ENCODE data around the gene USP24. TPM values are rescaled to one million over a fixed set of nuclear protein-coding genes. Genes with fewer than 3 reads are reported as not detected.

The USP24 gene
- total RNA-seq, 1 experiment from 2014 or later: 40.9 TPM

DNA sequence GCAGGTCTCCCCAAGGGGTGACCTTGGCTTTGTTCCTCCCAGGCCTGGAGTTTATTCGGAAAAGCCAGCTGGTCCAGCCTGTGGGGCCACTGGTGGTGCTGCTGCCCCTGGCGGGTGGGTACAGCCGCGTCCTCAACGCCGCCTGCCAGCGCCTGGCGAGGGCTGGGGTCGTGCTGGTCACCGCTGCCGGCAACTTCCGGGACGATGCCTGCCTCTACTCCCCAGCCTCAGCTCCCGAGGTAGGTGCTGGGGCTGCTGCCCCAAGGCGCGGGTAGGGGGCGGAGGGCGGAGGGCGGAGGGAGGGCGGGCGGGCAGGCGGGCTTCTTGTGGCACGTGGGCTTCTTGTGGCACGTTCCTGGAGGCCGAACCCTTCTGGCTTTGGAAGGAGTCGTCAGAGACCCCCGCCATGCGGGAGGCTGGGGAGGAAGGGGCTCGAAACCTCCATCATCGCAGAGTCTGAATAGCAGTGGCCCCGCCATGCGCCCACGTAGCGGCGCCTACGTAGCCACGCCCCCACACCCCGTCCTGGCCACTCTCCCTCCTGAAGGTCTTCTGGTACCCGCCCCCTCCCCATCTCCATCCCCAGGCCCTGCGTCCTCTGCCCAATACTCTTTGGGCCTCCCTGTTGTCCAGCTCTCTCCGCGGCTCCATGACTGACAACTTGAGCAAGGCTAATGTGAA lies 159.1 kb downstream of the USP24 start:
- Mint-ChIP-seq H3K36me3 (peaks cover 44% of the 10 kb centered on the region), H3K9me3 (no peaks in the 10 kb centered on the region), H3K27ac (no peak overlapping the region), H3K4me1 (no peaks in the 10 kb centered on the region), H3K27me3 (ENCODE audit: low read depth) (no peaks in the 10 kb centered on the region), H3K4me3 (no peak overlapping the region)
- no peak for ATAC-seq
- TF ChIP-seq GABPB1 (CRISPR knock-in tag; IDR thresholded peaks at IDR 0.05) (no peak), IRF2 (CRISPR knock-in tag; IDR thresholded peaks at IDR 0.05; ENCODE audit: borderline replicate concordance, low read depth) (no peak), ETV6 (CRISPR knock-in tag; IDR thresholded peaks at IDR 0.05) (no peak), NR2C2 (CRISPR knock-in tag; IDR thresholded peaks at IDR 0.05) (no peak)
- TF ChIP-seq, protein P1, sequence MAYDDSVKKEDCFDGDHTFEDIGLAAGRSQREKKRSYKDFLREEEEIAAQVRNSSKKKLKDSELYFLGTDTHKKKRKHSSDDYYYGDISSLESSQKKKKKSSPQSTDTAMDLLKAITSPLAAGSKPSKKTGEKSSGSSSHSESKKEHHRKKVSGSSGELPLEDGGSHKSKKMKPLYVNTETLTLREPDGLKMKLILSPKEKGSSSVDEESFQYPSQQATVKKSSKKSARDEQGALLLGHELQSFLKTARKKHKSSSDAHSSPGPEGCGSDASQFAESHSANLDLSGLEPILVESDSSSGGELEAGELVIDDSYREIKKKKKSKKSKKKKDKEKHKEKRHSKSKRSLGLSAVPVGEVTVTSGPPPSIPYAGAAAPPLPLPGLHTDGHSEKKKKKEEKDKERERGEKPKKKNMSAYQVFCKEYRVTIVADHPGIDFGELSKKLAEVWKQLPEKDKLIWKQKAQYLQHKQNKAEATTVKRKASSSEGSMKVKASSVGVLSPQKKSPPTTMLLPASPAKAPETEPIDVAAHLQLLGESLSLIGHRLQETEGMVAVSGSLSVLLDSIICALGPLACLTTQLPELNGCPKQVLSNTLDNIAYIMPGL (CRISPR knock-in tag; IDR thresholded peaks at IDR 0.05): no peak
- TF ChIP-seq, protein P2, sequence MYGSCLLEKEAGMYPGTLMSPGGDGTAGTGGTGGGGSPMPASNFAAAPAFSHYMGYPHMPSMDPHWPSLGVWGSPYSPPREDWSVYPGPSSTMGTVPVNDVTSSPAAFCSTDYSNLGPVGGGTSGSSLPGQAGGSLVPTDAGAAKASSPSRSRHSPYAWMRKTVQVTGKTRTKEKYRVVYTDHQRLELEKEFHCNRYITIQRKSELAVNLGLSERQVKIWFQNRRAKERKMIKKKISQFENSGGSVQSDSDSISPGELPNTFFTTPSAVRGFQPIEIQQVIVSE (CRISPR knock-in tag; IDR thresholded peaks at IDR 0.05; ENCODE audit: borderline replicate concordance): no peak
- no peak for DNase-seq (ENCODE audit: low spot score)
- CTCF ChIA-PET: no interaction called here
- POLR2A ChIA-PET: no interaction called here

GRCh38 chr1:55055084-55055882 lies 159.9 kb downstream of the USP24 start:
- POLR2A ChIA-PET: no interaction called here
- no peaks in the 10 kb centered on the region for H3K9me3 Mint-ChIP-seq
- H3K4me1 Mint-ChIP-seq: no peaks in the 10 kb centered on the region
- H3K4me3 Mint-ChIP-seq: no peak overlapping the region
- no peaks in the 10 kb centered on the region for H3K27me3 Mint-ChIP-seq (ENCODE audit: low read depth)
- DNase-seq (ENCODE audit: low spot score) (no peak), ATAC-seq (no peak)
- CTCF ChIA-PET: interaction anchor here (1.2 to 2.7 kb wide), 3 partner anchors 33 to 283 kb away, joined by 3 to 10 read pairs (median 5); no protein-coding TSS in a partner anchor
- peaks cover 40% of the 10 kb centered on the region for H3K36me3 Mint-ChIP-seq
- no peak overlapping the region for H3K27ac Mint-ChIP-seq
- TF ChIP-seq ZNF671 (CRISPR knock-in tag; IDR thresholded peaks at IDR 0.05) (no peak), ATF3 (CRISPR knock-in tag; conservative IDR thresholded peaks at IDR 0.05) (no peak), ZNF263 (CRISPR knock-in tag; IDR thresholded peaks at IDR 0.05; ENCODE audit: low read depth) (no peak), ZNF219 (CRISPR knock-in tag; IDR thresholded peaks at IDR 0.05; ENCODE audit: borderline replicate concordance) (no peak), ELF4 (CRISPR knock-in tag; IDR thresholded peaks at IDR 0.05; ENCODE audit: low read depth) (no peak), EMX1 (CRISPR knock-in tag; IDR thresholded peaks at IDR 0.05) (no peak), ZNF512 (CRISPR knock-in tag; IDR thresholded peaks at IDR 0.05; ENCODE audit: borderline replicate concordance) (no peak), TCF7 (CRISPR knock-in tag; IDR thresholded peaks at IDR 0.05; ENCODE audit: low read depth) (no peak), JAZF1 (CRISPR knock-in tag; IDR thresholded peaks at IDR 0.05) (no peak), RELA (CRISPR knock-in tag; IDR thresholded peaks at IDR 0.05; ENCODE audit: borderline replicate concordance) (no peak), TEAD1 (CRISPR knock-in tag; IDR thresholded peaks at IDR 0.05) (no peak), CREB1 (CRISPR knock-in tag; IDR thresholded peaks at IDR 0.05) (no peak), E2F5 (CRISPR knock-in tag; IDR thresholded peaks at IDR 0.05) (no peak)
- TF ChIP-seq, protein P3, sequence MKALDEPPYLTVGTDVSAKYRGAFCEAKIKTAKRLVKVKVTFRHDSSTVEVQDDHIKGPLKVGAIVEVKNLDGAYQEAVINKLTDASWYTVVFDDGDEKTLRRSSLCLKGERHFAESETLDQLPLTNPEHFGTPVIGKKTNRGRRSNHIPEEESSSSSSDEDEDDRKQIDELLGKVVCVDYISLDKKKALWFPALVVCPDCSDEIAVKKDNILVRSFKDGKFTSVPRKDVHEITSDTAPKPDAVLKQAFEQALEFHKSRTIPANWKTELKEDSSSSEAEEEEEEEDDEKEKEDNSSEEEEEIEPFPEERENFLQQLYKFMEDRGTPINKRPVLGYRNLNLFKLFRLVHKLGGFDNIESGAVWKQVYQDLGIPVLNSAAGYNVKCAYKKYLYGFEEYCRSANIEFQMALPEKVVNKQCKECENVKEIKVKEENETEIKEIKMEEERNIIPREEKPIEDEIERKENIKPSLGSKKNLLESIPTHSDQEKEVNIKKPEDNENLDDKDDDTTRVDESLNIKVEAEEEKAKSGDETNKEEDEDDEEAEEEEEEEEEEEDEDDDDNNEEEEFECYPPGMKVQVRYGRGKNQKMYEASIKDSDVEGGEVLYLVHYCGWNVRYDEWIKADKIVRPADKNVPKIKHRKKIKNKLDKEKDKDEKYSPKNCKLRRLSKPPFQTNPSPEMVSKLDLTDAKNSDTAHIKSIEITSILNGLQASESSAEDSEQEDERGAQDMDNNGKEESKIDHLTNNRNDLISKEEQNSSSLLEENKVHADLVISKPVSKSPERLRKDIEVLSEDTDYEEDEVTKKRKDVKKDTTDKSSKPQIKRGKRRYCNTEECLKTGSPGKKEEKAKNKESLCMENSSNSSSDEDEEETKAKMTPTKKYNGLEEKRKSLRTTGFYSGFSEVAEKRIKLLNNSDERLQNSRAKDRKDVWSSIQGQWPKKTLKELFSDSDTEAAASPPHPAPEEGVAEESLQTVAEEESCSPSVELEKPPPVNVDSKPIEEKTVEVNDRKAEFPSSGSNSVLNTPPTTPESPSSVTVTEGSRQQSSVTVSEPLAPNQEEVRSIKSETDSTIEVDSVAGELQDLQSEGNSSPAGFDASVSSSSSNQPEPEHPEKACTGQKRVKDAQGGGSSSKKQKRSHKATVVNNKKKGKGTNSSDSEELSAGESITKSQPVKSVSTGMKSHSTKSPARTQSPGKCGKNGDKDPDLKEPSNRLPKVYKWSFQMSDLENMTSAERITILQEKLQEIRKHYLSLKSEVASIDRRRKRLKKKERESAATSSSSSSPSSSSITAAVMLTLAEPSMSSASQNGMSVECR (CRISPR knock-in tag; IDR thresholded peaks at IDR 0.05; ENCODE audit: borderline replicate concordance): no peak
- TF ChIP-seq, protein P1 (CRISPR knock-in tag; IDR thresholded peaks at IDR 0.05): no peak
